Esophagus (tissue), 2 donors: Measurements from ENCODE around the gene BRD3OS. TPM values are rescaled to one million over a fixed set of nuclear protein-coding genes. Genes with fewer than 3 reads are reported as not detected.
"Not testable (repeated sequence)": the region's sequence is repeated elsewhere in the genome, so short reads cannot be mapped to it uniquely, and the experiment has no call there.

Experiments
- H3K27ac ChIP-seq, 2 donors: one replicate each; pipeline ENCODE4 v1.5.1; 2013; ENCODE audit warnings: low read depth in 2 of 2, mild to moderate bottlenecking in 2 of 2, inconsistent platforms in 1 of 2, low read length in 1 of 2, moderate library complexity in 1 of 2
- H3K27me3 ChIP-seq, 2 donors: one replicate each; pipeline ENCODE4 v1.6.1; 2013; ENCODE audit warnings: low read length in 2 of 2, control low read depth in 1 of 2, mild to moderate bottlenecking in 1 of 2; ENCODE audit not compliant: insufficient read depth in 2 of 2, control insufficient read depth in 1 of 2
- H3K36me3 ChIP-seq, 2 donors: one replicate each; pipeline ENCODE4 v1.6.1; 2013; ENCODE audit warnings: low read length in 1 of 2; ENCODE audit not compliant: control insufficient read depth in 2 of 2, insufficient read depth in 2 of 2
- H3K4me1 ChIP-seq, 2 donors: one replicate each; pipeline ENCODE4 v1.6.1; 2013; ENCODE audit warnings: low read length in 1 of 2; ENCODE audit not compliant: control insufficient read depth in 2 of 2, insufficient read depth in 2 of 2
- H3K4me3 ChIP-seq, 2 donors: one replicate each; pipeline ENCODE4 v1.5.1; 2013; ENCODE audit warnings: low read length in 2 of 2, mild to moderate bottlenecking in 2 of 2, low read depth in 1 of 2, moderate library complexity in 1 of 2
- H3K9me3 ChIP-seq, 2 donors: one replicate each; pipeline ENCODE4 v1.6.1; 2013; ENCODE audit warnings: mild to moderate bottlenecking in 2 of 2, low read depth in 1 of 2, low read length in 1 of 2, moderate library complexity in 1 of 2; ENCODE audit not compliant: control insufficient read depth in 2 of 2, insufficient read depth in 1 of 2
- WGBS, 2 donors: extraction: QIAGEN DNeasy Blood & Tissue Kit; methylation state at CpG; one replicate each; pipeline ENCODE4 v1.1.7; 2013; 5-methylcytosine and 5-hydroxymethylcytosine counted together
- polyA plus RNA-seq, 2 donors: library from polyadenylated mRNA; stranded (reverse); fragments of 200-250 nt; gene quantifications; one replicate each; pipeline ENCODE4 v1.2.3, GENCODE V29; 2013
- donor health status: healthy with polysubstance abuse.
- donor health status: Bipolar disorder and iron deficiency.

Gene BRD3OS
- polyA plus RNA-seq, 2 donors: 2.7 to 3.5 TPM

DNA sequence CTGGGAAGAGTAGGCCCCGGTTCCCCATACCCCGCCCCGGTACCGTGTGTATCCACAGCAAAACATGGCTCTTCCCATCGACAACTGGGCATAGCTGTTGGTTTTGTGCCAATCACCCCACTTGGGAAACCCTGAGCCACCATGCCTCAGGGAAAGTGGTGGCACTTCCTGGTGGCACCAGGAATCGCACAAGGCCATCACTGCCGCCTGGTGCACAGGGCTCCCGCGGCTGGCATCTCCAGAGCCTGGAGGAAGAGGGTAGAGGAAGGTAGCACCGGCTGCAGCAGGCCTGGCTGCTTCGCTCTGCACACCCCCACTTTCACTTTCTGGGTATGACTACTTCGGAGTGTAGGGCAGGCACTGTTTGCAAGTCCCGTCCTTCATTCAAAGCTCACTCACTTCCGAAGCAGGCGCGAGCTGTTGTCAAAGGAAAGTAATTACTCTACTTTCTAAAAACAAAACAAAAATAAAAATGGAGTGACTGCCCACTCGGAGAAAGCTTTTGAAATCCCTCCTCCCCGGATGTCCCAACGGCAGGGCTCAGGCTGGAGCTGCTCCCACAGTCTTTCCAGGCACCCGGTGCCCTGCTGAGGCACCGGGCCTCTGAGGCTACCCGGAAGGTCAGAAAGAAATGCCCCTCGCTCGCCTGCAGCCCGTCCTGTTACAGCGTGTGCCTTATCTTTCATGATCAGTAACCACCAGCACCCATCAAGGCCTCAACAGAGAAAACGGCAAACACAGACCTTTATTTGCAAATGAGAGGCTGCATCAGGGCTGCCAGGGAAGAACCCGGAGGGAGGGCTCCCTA, 40.5 kb downstream of the BRD3OS start:
- Histone ChIP-seq H3K4me1 (peaks cover 14 to 35% of the 10 kb centered on the region in 2 donors), H3K27me3 (peaks cover 0 to 3% of the 10 kb centered on the region in 2 donors)

DNA sequence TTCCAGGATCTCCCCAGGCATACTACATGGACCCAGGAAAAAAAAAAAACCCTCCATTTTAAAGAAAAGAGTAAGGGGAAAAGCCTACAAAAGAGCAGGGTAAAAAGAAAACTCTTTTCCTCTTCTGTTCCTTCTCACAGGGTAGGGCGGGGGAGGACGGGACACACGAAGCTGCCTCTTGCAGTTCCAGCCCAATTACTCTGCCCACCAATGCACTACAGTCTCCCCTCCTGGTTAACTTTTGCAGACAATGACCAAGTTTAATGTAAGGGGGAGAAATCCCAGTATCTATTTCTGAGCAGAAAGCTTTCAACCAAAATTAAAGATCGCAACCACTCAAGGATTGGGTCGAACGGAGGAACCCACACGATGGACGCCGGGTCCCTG, 41.2 kb downstream of the BRD3OS start:
- peaks cover 14 to 29% of the 10 kb centered on the region in 2 donors for H3K4me1 ChIP-seq
- WGBS, 2 donors: 1% methylated on average over 9 of the region's 9 CpGs
- peak overlapping the region; percentile 74 to 86 for H3K27ac ChIP-seq
- H3K27me3 ChIP-seq: peaks cover 0 to 3% of the 10 kb centered on the region in 2 donors
- H3K4me3 ChIP-seq: peak overlapping the region; percentile 66 to 70
- H3K9me3 ChIP-seq: no peaks in the 10 kb centered on the region
- peaks cover 0 to 2% of the 10 kb centered on the region in 2 donors for H3K36me3 ChIP-seq

More for the DNA sequence above, 40.5 kb downstream of the BRD3OS start:
- H3K9me3 ChIP-seq: no peaks in the 10 kb centered on the region
- peaks cover 0 to 2% of the 10 kb centered on the region in 2 donors for H3K36me3 ChIP-seq
- peak overlapping the region; percentile 70 to 75 for H3K27ac ChIP-seq
- peak overlapping the region; percentile 4 to 66 for H3K4me3 ChIP-seq
- WGBS, 2 donors: 9 to 10% methylated on average over 28 of the region's 28 CpGs

GRCh38 chr9:134066913-134067851, 41.9 kb downstream of the BRD3OS start:
- peak overlapping the region; percentile 66 to 70 for H3K4me3 ChIP-seq
- peaks cover 0 to 3% of the 10 kb centered on the region in 2 donors for H3K27me3 ChIP-seq
- peaks cover 0 to 2% of the 10 kb centered on the region in 2 donors for H3K36me3 ChIP-seq
- H3K27ac ChIP-seq: peak overlapping the region; percentile 74 to 86
- H3K9me3 ChIP-seq: no peaks in the 10 kb centered on the region
- H3K4me1 ChIP-seq: peaks cover 8 to 23% of the 10 kb centered on the region in 2 donors
- WGBS, 2 donors: 0 to 1% methylated on average over 67 to 126 of the region's 126 CpGs

GRCh38 chr9:134067904-134068743, 42.8 kb downstream of the BRD3OS start, which contains the start of gene BRD3:
TSS of gene BRD3 (minus strand) at chr9:134068026. CDS start at chr9:134053477, 14,549 bp downstream.
- Histone ChIP-seq H3K27me3 (peaks cover 0 to 3% of the 10 kb centered on the region in 2 donors), H3K27ac (peak within 1 kb of the TSS; percentile 97 to 99), H3K4me1 (peaks cover 7 to 14% of the 10 kb centered on the region in 2 donors), H3K36me3 (peaks cover 0 to 2% of the 10 kb centered on the region in 2 donors), H3K4me3 (peak within 1 kb of the TSS; percentile 66 to 85), H3K9me3 (no peaks in the 10 kb centered on the region)
- 0 to 1% methylated on average over 59 to 131 of the region's 131 CpGs for WGBS, 2 donors

DNA sequence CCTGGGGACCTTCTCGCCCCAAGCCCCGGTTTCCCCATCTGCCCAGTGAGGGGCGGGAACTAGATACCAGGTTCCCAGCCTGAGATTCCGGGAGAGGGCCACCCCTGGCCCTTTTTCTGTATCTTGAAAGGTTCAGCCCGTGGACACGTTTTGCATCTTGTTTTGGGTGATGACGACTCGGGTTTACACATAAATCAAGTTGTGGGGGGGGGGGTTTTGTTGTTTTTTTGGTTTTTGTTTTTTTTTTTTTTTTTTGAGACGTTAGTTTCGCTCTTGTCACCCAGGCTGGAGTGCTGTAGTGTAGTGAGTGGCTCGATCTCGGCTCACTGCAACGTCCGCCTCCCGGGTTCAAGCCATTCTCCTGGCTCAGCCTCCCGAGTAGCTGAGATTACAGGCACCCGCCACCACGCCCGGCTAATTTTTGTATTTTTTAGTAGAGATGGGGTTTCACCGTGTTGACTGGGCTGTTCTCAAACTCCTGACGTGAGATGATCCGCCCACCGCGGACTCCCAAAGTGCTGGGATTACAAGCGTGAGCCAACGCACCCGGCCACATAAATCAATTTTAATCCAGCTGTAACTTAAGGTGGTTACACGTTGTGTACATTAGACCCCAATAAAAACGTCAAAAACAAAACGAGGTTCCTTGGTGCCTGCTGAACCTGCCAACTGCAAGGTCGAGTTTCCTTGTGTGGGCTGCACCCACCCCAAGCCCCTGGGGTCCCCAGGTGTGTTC, 43.6 kb downstream of the BRD3OS start:
- WGBS, 2 donors: 10 to 11% methylated on average over 31 of the region's 31 CpGs
- peak overlapping the region; percentile 97 to 99 for H3K27ac ChIP-seq
- peaks cover 7% of the 10 kb centered on the region in 2 donors for H3K4me1 ChIP-seq
- no peaks in the 10 kb centered on the region for H3K36me3 ChIP-seq
- peak overlapping the region; percentile 66 to 85 for H3K4me3 ChIP-seq
- no peaks in the 10 kb centered on the region for H3K9me3 ChIP-seq
- peaks cover 0 to 3% of the 10 kb centered on the region in 2 donors for H3K27me3 ChIP-seq

DNA sequence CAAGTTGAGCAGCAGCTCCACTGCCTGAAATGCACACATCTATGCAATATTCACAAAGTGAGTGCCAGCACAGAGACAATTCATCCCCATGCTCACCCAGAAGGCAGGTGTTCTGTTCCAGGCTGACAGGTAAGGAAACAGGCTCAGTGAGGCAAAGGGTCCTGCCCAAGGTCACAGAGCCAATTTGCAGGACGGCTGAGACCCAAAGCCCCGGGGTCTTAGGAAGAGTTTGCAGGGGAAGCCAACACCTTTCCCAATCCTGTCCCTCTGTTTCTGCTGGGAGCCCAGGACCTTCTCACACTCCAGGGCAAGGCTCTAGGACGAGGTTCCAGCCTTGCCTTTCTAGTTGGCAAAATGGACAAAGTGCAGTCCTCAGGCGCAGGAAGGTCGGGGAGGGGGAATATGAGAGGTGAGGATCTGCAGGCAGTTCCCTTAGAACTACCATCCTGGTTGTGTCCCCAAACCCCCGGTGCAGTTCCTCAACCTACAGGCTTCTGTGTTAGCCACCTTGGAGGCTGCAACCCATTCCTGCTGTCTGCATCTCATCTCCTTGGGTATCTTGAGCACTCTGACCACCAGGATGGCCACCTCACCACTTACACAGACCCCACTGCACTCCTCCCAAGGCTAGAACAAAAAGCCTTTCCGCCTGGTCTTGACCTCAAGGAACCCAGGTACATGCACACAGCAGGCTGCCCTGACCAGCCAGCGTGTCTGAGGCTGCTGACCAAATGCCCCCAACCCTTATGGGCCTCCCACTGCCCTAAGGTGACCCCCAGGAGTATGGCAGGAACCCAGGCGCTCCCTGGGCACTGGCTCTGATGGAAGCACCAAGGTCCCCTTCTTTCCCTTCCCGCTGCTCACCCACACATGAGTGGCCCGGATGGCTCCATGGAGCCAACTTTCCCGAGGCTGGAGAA, 44.5 kb downstream of the BRD3OS start:
- H3K36me3 ChIP-seq: no peaks in the 10 kb centered on the region
- H3K27me3 ChIP-seq: peaks cover 0 to 3% of the 10 kb centered on the region in 2 donors
- WGBS, 2 donors: 71 to 75% methylated on average over 12 of the region's 12 CpGs
- no peak overlapping the region for H3K4me3 ChIP-seq
- no peak overlapping the region for H3K27ac ChIP-seq
- H3K4me1 ChIP-seq: peaks cover 5 to 7% of the 10 kb centered on the region in 2 donors
- no peaks in the 10 kb centered on the region for H3K9me3 ChIP-seq

DNA sequence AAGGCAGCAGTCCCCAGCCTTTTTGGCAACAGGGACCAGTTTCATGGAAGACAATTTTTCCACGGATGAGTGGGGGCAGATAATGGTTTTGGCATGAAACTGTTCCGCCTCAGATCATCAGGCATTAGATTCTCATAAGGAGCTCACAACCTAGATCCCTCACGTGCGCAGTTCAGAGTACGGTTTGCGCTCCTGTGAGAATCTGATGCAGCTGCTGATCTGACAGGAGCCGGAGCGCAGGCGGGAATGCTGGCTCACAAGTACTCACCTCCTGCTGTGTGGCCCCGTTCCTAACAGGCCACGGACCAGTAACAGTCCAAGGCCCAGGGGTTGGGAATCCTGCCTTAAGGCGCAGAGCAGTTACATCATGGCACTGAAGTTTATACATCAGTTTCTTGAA, 45.9 kb downstream of the BRD3OS start:
- H3K4me3 ChIP-seq: no peak overlapping the region
- H3K9me3 ChIP-seq: no peaks in the 10 kb centered on the region
- no peak overlapping the region for H3K27ac ChIP-seq
- WGBS, 2 donors: 86 to 94% methylated on average over 12 of the region's 12 CpGs
- H3K36me3 ChIP-seq: no peaks in the 10 kb centered on the region
- H3K4me1 ChIP-seq: peaks cover 0 to 4% of the 10 kb centered on the region in 2 donors
- peaks cover 0 to 3% of the 10 kb centered on the region in 2 donors for H3K27me3 ChIP-seq

GRCh38 chr9:134072683-134073082, 47.4 kb downstream of the BRD3OS start:
- not testable (repeated sequence) for H3K27ac ChIP-seq, H3K36me3 ChIP-seq, H3K9me3 ChIP-seq, H3K4me1 ChIP-seq, H3K4me3 ChIP-seq, H3K27me3 ChIP-seq
- 84 to 87% methylated on average over 7 of the region's 7 CpGs for WGBS, 2 donors
